Sigmoid colon (tissue), 7 donors: Measurements from ENCODE around the gene CSF2. TPM values are rescaled to one million over a fixed set of nuclear protein-coding genes. Genes with fewer than 3 reads are reported as not detected.
"Not testable (repeated sequence)": the region's sequence is repeated elsewhere in the genome, so short reads cannot be mapped to it uniquely, and the experiment has no call there.

Experiments
- DNase-seq: peaks from one replicate; pipeline ENCODE4 v3.0.0-alpha.2; 2019
- H3K27ac ChIP-seq, 4 donors: fragments of 200-600 bp; sonication (generic); one replicate each; pipeline ENCODE4 v1.5.1; 2016 to 2019; ENCODE audit warnings: mild to moderate bottlenecking in 1 of 4
- H3K27me3 ChIP-seq, 3 donors: fragments of 200-600 bp; sonication (generic); one replicate each; pipeline ENCODE4 v1.5.1; 2019; ENCODE audit warnings: mild to moderate bottlenecking in 1 of 3
- H3K36me3 ChIP-seq, 4 donors: fragments of 200-600 bp; sonication (generic); one replicate each; pipeline ENCODE4 v1.5.1; 2016 to 2019
- H3K4me1 ChIP-seq, 4 donors: fragments of 200-600 bp; sonication (generic); one replicate each; pipeline ENCODE4 v1.5.1; 2017 to 2019
- H3K4me3 ChIP-seq, 4 donors: fragments of 200-600 bp; sonication (generic); one replicate each; pipeline ENCODE4 v1.5.1; 2017 to 2019; ENCODE audit warnings: mild to moderate bottlenecking in 2 of 4, moderate library complexity in 1 of 4
- H3K9me3 ChIP-seq, 4 donors: fragments of 200-600 bp in 3 of 4; sonication (generic) in 3 of 4; one replicate each; pipeline versions ENCODE4 v1.5.1 to v1.6.1; 2013 to 2019
- EP300 ChIP-seq, 4 donors: sonication (generic); formaldehyde crosslinking; IDR thresholded peaks; one replicate each; pipeline ENCODE4 v1.6.1; 2017; ENCODE audit warnings: antibody characterized with exemption in 4 of 4
- POLR2A ChIP-seq, 2 donors: fragments of 450-650 bp; IDR thresholded peaks; one replicate each; pipeline ENCODE4 v1.6.1; 2016; ENCODE audit warnings: antibody characterized with exemption in 2 of 2, mild to moderate bottlenecking in 2 of 2, moderate library complexity in 2 of 2
- POLR2AphosphoS5 ChIP-seq, 4 donors: sonication (generic); formaldehyde crosslinking; IDR thresholded peaks; one replicate each; pipeline ENCODE4 v1.6.1; 2017; ENCODE audit warnings: antibody characterized with exemption in 4 of 4
- WGBS, 2 donors: extraction: QIAGEN DNeasy Blood & Tissue Kit; methylation state at CpG; one replicate each; pipeline ENCODE4 v1.1.7; 2013; 5-methylcytosine and 5-hydroxymethylcytosine counted together
- intact Hi-C: fragments of 100-400 bp; cut with DNase I; formaldehyde crosslinking; loops from one replicate; pipeline ENCODE4 v1.15.1; 2023
- polyA plus RNA-seq, 3 donors: library from polyadenylated mRNA; stranded (reverse); fragments of 200-250 nt; gene quantifications; one replicate each; pipeline ENCODE4 v1.2.3, GENCODE V29; 2013
- small RNA-seq, 3 donors: library from RNA; depleted of rRNA; stranded (forward); fragments of <200 nt; gene quantifications; one replicate each; pipeline ENCODE3, GENCODE V24; 2016
- total RNA-seq, 4 donors: library from RNA; depleted of rRNA; stranded (reverse); fragments of >200 nt; gene quantifications; one replicate each; pipeline ENCODE4 v1.1.0, GENCODE V29; 2016
- TF ChIP-seq, protein P1 (sequence below), 4 experiments: fragments of 450-650 bp in 3 of 4; fragments of 200-600 bp in 1 of 4; IDR thresholded peaks; one replicate each; pipeline ENCODE4 v1.5.1; 2016 to 2019; ENCODE audit warnings: antibody characterized with exemption in 4 of 4, mild to moderate bottlenecking in 3 of 4, moderate library complexity in 2 of 4
- donor health status: healthy with polysubstance abuse.
- donor health status: Bipolar disorder and iron deficiency.
- donor health status: healthy.

The CSF2 gene
- total and polyA plus RNA-seq, 7 donors = 1.1 TPM; not detected in 6

DNA sequence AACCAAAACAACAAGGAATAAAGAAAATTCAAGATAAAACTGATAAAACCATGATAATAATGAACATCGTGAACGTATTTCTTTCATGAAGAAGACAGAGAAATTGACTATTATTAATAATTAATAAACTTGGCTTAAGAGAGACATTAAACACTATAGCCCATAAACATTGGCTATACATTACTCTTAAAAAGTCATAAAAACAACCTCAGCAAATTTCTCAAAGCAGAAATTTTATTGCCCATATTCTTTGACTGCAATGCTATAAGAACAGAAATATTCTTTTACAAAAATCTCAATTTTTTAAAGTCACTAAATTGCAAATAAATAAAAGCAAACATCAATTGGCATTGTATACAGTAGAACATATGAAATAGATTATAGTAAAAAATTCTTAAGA lies 42.5 kb downstream of the CSF2 start:
- intact Hi-C loops = no loop called here
- Histone ChIP-seq H3K27ac (no peak overlapping the region), H3K4me1 (no peaks in the 10 kb centered on the region), H3K4me3 (no peak overlapping the region), H3K27me3 (no peaks in the 10 kb centered on the region), H3K9me3 (peaks cover 0 to 2% (median 0%) of the 10 kb centered on the region in 4 donors), H3K36me3 (no peaks in the 10 kb centered on the region)
- no peak for DNase-seq
- 95% methylated on average over 2 of the region's 2 CpGs for WGBS, 2 donors
- TF ChIP-seq POLR2A (IDR thresholded peaks at IDR 0.05) (no peak), POLR2AphosphoS5 (IDR thresholded peaks at IDR 0.05) (no peak), EP300 (IDR thresholded peaks at IDR 0.05) (no peak)
- TF ChIP-seq, protein P1, sequence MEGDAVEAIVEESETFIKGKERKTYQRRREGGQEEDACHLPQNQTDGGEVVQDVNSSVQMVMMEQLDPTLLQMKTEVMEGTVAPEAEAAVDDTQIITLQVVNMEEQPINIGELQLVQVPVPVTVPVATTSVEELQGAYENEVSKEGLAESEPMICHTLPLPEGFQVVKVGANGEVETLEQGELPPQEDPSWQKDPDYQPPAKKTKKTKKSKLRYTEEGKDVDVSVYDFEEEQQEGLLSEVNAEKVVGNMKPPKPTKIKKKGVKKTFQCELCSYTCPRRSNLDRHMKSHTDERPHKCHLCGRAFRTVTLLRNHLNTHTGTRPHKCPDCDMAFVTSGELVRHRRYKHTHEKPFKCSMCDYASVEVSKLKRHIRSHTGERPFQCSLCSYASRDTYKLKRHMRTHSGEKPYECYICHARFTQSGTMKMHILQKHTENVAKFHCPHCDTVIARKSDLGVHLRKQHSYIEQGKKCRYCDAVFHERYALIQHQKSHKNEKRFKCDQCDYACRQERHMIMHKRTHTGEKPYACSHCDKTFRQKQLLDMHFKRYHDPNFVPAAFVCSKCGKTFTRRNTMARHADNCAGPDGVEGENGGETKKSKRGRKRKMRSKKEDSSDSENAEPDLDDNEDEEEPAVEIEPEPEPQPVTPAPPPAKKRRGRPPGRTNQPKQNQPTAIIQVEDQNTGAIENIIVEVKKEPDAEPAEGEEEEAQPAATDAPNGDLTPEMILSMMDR (IDR thresholded peaks at IDR 0.05) = no peak

DNA sequence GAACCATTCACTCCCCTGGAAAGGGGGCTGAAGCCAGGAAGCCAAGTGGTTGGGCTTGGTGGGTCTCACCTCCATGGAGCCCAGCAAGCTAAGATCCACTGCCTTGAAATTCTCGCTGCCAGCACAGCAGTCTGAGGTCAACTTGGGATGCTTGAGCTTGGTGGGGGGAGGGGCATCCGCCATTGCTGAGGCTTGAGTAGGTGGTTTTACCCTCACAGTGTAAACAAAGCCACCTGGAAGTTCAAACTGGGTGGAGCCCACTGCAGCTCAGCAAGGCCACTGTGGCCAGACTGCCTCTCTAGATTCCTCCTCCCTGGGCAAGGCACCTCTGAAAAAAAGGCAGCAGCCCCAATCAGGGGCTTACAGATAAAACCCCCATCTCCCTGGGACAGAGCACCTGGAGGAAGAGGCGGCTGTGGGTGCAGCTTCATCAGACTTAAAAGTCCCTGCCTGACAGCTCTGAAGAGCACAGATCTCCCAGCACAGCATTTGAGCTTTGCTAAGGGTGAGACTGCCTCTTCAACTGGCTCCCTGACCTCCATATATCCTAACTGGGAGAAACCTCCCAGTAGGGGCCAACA lies 43.4 kb downstream of the CSF2 start:
- H3K27ac ChIP-seq, H3K36me3 ChIP-seq, H3K4me3 ChIP-seq, H3K27me3 ChIP-seq, intact Hi-C loops, H3K9me3 ChIP-seq, H3K4me1 ChIP-seq, DNase-seq: not testable (repeated sequence)
- WGBS, 2 donors = 49 to 50% methylated on average over 3 of the region's 3 CpGs

DNA sequence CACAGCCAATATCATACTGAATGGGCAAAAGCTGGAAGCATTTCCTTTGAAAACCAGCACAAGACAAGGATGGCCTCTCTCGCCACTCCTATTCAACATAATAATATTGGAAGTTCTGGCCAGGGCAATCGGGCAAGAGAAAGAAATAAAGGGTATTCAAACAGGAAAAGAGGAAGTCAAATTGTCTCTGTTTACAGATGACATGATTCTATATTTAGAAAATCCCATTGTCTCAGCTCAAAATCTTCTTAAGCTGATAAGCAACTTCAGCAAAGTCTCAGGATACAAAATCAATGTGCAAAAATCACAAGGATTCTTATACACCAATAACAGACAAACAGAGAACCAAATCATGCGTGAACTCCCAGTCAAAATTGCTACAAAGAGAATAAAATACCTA lies 47.1 kb downstream of the CSF2 start:
- H3K4me3 ChIP-seq, H3K27ac ChIP-seq, H3K4me1 ChIP-seq, intact Hi-C loops, H3K9me3 ChIP-seq, H3K36me3 ChIP-seq, H3K27me3 ChIP-seq, DNase-seq: not testable (repeated sequence)
- 69 to 71% methylated on average over 3 of the region's 3 CpGs for WGBS, 2 donors

DNA sequence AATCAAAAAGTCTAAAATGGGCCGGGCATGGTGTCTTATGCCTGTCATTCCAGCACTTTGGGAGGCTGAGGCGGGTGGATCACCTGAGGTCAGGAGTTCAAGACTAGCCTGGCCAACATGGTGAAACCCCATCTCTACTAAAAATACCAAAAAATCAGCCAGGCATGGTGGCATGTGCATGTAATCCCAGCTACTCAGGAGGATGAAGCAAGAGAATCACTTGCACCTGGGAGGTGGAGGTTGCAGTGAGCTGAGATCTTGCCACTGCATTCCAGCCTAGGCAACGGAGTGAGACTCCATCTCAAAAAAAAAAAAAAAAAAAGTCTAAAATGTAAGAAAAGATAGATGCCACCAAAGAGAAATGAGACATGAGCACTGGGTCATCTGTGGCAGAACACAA lies 49.4 kb downstream of the CSF2 start:
- DNase-seq, H3K4me1 ChIP-seq, H3K27ac ChIP-seq, H3K27me3 ChIP-seq, H3K36me3 ChIP-seq, intact Hi-C loops, H3K9me3 ChIP-seq, H3K4me3 ChIP-seq: not testable (repeated sequence)
- 89 to 95% methylated on average over 3 of the region's 3 CpGs for WGBS, 2 donors

DNA sequence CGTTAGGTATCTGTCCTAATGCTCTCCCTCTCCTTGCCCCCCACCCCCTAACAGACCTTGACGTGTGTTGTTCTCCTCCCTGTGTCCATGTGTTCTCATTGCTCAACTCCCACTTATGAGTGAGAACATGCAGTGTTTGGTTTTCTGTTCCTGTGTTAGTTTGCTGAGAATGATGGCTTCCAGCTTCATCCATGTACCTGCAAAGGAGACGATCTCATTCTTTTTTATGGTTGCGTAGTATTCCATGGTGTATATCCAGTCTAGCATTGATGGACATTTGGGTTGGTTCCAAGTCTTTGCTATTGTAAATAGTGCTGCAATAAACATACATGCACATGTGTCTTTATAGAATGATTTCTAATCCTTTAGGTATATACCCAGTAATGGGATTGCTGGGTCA lies 50.0 kb downstream of the CSF2 start:
- H3K27ac ChIP-seq, H3K9me3 ChIP-seq, H3K27me3 ChIP-seq, DNase-seq, intact Hi-C loops, H3K36me3 ChIP-seq, H3K4me3 ChIP-seq, H3K4me1 ChIP-seq: not testable (repeated sequence)
- 94% methylated on average over 4 of the region's 4 CpGs for WGBS, 2 donors

Small RNA genes within 50 kb of the gene (small RNA-seq; reads per million reads assigned to genes)
- gene RF00285 = 0 reads per million in 3 donors

Other genes with a start within 250 kb of the CSF2 start
- gene MEIKIN, start 128.1 kb upstream of the CSF2 start, total RNA-seq = not detected
- under 1 TPM in 1 of 3 donors, not detected in 2; 0.31 TPM for gene MEIKIN, start 128.1 kb upstream of the CSF2 start, polyA plus RNA-seq
- gene ACSL6, start 62.1 kb upstream of the CSF2 start, total RNA-seq = 1 to 10 TPM in 2 of 4 donors, under 1 TPM in 2; 0.16 to 2.2 (median 1.2) TPM
- 1 to 10 TPM in 1 of 3 donors, not detected in 2; 5.5 TPM for gene ACSL6, start 62.1 kb upstream of the CSF2 start, polyA plus RNA-seq
- not detected for gene IL3, start 13.1 kb upstream of the CSF2 start, total RNA-seq
- gene IL3, start 13.1 kb upstream of the CSF2 start, polyA plus RNA-seq = not detected
- gene P4HA2, start 154.1 kb downstream of the CSF2 start, total RNA-seq = 10 to 100 TPM; 23.9 to 35.2 (median 28.9) TPM
- 10 to 100 TPM in 2 of 3 donors, 1 to 10 TPM in 1; 4.2 to 24.8 (median 12.5) TPM for gene P4HA2, start 154.1 kb downstream of the CSF2 start, polyA plus RNA-seq
- 100 to 1,000 TPM in 2 of 4 donors, 10 to 100 TPM in 2; 38.2 to 133 (median 90.1) TPM for gene PDLIM4, start 183.9 kb downstream of the CSF2 start, total RNA-seq
- gene PDLIM4, start 183.9 kb downstream of the CSF2 start, polyA plus RNA-seq = 10 to 100 TPM in 2 of 3 donors, 1 to 10 TPM in 1; 2.1 to 16.5 (median 11.4) TPM
- gene SLC22A4, start 220.6 kb downstream of the CSF2 start, total RNA-seq = 1 to 10 TPM in 2 of 4 donors, under 1 TPM in 2; 0.49 to 3.4 (median 0.95) TPM
- 1 to 10 TPM in 1 of 3 donors, under 1 TPM in 2; 0.58 to 1.2 (median 0.69) TPM for gene SLC22A4, start 220.6 kb downstream of the CSF2 start, polyA plus RNA-seq